Measurements from ENCODE around the gene GOLGA6L6. TPM values are rescaled to one million over a fixed set of nuclear protein-coding genes. Genes with fewer than 3 reads are reported as not detected.
"Not testable (repeated sequence)": the region's sequence is repeated elsewhere in the genome, so short reads cannot be mapped to it uniquely, and the experiment has no call there.

GOLGA6L6 gene, protein sequence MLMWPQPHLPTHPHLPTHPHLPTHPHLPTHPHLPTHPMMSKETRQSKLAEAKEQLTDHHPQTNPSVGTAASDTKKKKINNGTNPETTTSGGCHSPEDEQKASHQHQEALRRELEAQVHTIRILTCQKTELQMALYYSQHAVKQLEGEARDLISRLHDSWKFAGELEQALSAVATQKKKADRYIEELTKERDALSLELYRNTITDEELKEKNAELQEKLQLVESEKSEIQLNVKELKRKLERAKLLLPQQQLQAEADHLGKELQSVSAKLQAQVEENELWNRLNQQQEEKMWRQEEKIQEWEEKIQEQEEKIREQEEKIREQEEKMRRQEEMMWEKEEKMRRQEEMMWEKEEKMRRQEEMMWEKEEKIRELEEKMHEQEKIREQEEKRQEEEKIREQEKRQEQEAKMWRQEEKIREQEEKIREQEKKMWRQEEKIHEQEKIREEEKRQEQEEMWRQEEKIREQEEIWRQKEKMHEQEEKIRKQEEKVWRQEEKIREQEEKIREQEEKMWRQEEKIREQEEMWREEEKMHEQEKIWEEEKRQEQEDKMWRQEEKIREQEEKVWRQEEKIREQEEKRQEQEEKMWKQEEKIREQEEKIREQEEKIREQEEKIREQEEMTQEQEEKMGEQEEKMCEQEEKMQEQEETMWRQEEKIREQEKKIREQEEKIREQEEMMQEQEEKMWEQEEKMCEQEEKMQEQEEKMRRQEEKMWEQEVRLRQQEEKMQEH
- not detected for total RNA-seq
- 0 to 0.12 reads per million in 2 donors for total RNA-seq

DNA sequence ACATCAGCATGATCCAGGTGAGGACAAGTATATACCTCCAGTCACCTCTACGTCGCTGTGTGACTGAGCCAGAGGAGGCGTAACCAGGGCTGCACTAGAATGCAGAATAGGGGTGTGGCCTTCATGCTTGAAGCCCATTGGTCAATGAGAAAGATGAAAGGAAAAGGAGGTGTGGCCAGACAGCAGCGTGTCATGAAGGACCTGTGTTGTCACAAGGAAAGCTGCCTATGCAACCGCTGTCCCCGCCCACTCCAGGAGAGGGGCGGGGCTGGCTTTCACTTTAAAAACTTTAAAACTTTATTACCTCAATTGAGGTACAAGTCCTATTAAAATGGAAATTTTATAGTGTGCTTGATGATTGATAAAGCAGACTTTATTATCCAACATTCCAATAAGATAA, at the start of gene GOLGA6L6:
Gene GOLGA6L6, minus strand, starts transcription at position 101 of the 400 bp plus-strand sequence. Its CDS starts 91 bp downstream, at position 10.
- H3K4me1 Mint-ChIP-seq; H3K27ac Mint-ChIP-seq; H3K4me3 Mint-ChIP-seq; H3K9me3 ChIP-seq (ENCODE audit: control insufficient read depth, low read length, poor library complexity, severe bottlenecking); DNase-seq; ATAC-seq; H3K36me3 Mint-ChIP-seq (ENCODE audit: low read depth); H3K27me3 Mint-ChIP-seq: not testable (repeated sequence)

DNA sequence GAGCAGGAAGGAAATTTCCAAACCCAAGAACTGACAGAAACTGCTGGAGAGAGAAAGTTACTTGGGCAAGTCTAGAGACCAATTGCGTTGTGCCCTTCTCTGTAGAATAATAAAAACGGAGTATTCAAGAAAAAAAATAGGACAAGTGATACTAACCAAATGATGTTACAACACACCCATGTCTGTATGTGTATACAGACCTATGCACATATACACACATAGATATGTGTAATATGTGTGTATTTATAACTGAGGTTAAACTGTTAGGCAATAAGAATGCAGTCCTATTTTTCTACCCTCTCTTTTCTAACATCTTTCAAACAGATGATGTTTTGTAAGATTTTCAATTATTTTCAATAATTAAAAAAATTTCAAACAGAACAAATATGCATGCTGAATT, 48.5 kb upstream of the GOLGA6L6 start:
- not testable (repeated sequence) for H3K36me3 Mint-ChIP-seq (ENCODE audit: low read depth); DNase-seq; H3K4me1 Mint-ChIP-seq

DNA sequence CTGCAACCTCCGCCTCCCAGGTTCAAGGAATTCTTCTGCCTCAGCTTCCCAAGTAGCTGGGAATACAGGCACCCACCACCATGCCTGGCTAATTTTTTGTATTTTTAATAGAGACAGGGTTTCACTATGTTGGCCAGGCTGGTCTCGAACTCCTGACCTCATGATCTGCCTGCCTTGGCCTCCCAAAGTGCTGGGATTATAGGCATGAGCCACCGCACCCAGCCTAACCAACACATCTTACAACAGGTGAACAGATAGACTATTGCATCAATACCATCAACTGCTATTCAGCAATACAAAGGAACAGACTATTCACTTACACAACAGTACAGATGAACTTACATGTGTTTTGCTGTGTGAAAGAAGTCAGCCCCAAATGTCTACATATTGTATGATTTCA, 45.2 kb upstream of the GOLGA6L6 start:
- not testable (repeated sequence) for H3K27ac Mint-ChIP-seq; ATAC-seq; H3K9me3 ChIP-seq (ENCODE audit: control insufficient read depth, low read length, poor library complexity, severe bottlenecking); H3K4me1 Mint-ChIP-seq; H3K27me3 Mint-ChIP-seq; DNase-seq; H3K4me3 Mint-ChIP-seq; H3K36me3 Mint-ChIP-seq (ENCODE audit: low read depth)

More for the DNA sequence above, 48.5 kb upstream of the GOLGA6L6 start:
- H3K9me3 ChIP-seq (ENCODE audit: control insufficient read depth, low read length, poor library complexity, severe bottlenecking); H3K4me3 Mint-ChIP-seq; H3K27ac Mint-ChIP-seq; H3K27me3 Mint-ChIP-seq; ATAC-seq: not testable (repeated sequence)

DNA sequence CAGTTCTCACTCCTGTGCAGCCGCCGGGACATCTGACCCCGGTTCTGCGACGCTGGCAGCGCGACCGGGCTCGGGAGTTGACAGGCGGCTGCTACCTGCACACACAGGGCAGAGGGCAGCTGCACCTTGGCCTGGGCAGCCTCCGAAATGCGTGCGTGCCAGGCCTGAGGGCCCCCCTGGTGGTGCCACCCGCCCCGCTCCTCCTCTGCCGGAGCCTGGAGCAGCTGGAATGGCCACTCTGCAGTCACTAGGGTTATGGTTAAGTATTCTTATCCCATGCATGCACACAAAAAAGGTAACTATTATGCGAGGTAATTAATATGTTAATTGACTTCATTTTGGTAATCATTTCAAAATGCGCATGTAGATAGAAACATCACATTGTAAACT, 41.1 kb upstream of the GOLGA6L6 start:
- not testable (repeated sequence) for DNase-seq; H3K9me3 ChIP-seq (ENCODE audit: control insufficient read depth, low read length, poor library complexity, severe bottlenecking); H3K36me3 Mint-ChIP-seq (ENCODE audit: low read depth); H3K27me3 Mint-ChIP-seq; H3K27ac Mint-ChIP-seq; ATAC-seq; H3K4me1 Mint-ChIP-seq; H3K4me3 Mint-ChIP-seq

DNA sequence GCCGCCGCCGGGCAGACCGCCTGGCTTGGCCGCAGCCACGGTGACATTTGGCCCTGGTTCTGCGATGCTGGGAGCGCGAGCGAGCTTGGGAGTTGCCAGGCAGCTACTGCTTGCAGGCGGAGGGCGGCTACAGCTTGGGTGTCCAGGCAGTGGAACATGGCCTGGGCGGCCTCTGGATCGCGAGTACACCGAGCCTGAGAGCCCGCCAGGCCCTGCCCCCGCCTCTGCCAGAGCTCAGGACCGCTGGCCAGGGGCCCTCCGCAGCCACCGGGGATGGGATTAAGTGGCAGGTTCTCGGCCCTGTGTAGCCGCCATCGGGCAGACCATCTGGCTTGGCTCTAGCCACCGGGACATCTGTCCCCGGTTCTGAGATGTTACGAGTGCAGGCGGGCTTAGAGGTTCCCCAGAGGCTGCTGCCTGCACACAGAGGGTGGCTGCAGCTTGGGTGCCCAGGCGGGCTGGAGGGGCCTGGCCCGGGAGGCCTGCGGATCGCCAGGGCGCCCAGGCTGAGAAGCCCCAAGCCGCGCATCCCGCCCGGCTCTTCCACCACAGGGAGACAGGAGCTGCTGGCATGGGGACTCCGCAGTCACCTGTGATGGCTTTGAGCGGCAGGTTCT, 40.6 kb upstream of the GOLGA6L6 start:
- H3K36me3 Mint-ChIP-seq (ENCODE audit: low read depth); H3K4me1 Mint-ChIP-seq; H3K27me3 Mint-ChIP-seq; ATAC-seq; DNase-seq; H3K9me3 ChIP-seq (ENCODE audit: control insufficient read depth, low read length, poor library complexity, severe bottlenecking); H3K27ac Mint-ChIP-seq; H3K4me3 Mint-ChIP-seq: not testable (repeated sequence)

DNA sequence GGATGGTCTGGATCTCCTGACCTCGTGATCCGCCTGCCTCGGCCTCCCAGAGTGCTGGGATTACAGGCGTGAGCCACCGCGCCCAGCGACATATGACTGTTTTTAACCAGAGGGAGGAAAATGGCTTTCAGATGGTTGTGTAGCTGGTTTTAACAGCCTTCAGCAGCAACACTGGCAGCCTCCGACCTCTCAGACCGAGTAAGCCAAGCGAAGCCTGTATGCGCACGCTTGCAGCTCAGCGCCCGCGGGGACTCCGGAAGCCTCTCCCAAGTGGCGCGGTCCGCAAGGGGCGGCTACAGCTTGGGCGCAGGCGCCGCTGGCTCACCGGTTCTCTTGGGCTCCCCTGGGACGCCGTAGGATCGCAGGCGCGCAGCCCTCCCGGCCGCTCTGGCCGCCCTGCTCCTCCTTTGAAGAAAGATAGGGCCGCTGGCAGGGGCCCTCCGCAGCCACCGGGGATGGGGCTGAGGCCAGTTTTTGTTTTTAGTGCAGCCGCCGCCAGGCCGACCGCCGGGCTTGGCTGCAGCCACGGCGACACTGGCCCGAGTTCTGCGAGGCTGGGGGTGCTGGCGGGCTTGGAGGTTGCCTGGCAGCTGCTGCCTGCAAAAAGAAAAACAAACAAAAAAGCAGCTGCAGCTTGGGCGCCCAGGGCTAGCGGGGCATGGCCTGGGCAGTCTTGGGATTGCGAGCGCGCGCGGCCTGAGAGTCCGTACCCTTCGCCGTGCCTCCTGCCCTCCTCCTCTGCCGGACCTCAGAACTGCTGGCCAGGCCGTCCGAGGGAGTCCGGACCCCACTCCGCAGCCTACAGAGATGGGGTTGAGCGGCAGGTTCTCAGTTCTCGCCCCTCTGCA, 39.9 kb upstream of the GOLGA6L6 start:
- H3K9me3 ChIP-seq (ENCODE audit: control insufficient read depth, low read length, poor library complexity, severe bottlenecking); H3K27ac Mint-ChIP-seq; ATAC-seq; H3K36me3 Mint-ChIP-seq (ENCODE audit: low read depth); H3K27me3 Mint-ChIP-seq; H3K4me1 Mint-ChIP-seq; H3K4me3 Mint-ChIP-seq; DNase-seq: not testable (repeated sequence)

DNA sequence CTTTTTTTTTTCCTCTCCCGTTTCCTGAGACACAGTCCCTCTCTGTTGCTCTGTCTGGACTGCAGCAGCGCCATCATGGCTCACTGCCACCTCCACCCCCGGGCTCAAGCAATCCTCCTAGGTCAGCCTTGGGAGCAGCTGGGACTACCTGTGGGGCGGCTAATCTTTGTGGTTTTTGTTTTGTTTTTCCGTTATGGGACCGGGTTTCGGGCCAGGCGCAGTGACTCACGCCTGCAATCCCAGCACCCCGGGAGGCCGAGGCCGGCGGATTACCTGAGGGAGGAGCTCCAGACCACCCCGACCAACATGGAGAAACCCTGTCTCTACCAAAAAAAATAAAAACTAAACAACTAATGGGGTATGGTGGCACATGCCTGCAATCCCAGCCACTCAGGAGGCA, 38.1 kb upstream of the GOLGA6L6 start:
- not testable (repeated sequence) for H3K4me1 Mint-ChIP-seq; H3K36me3 Mint-ChIP-seq (ENCODE audit: low read depth); H3K27me3 Mint-ChIP-seq; DNase-seq; H3K27ac Mint-ChIP-seq; H3K4me3 Mint-ChIP-seq; H3K9me3 ChIP-seq (ENCODE audit: control insufficient read depth, low read length, poor library complexity, severe bottlenecking); ATAC-seq

DNA sequence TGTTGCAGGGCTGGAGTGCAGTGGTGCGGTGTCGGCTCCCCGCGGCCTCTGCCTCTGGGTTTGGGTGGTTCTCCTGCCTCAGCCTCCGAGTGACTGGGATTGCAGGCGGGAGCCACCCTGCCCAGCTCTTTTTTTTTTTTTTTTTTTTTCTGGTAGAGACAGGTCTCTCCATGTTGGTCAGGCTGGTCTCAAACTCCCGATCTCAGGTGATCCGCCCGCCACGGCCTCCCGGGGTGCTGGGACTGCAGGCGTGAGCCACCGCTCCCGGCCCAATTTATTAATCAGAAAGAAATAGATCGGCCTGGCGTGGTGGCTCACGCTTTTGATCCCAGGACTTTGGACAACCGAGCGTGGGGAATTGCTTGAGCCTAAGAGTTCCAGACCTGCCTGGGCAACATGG, 9.7 kb upstream of the GOLGA6L6 start:
- not testable (repeated sequence) for ATAC-seq; H3K27ac Mint-ChIP-seq; H3K27me3 Mint-ChIP-seq; H3K9me3 ChIP-seq (ENCODE audit: control insufficient read depth, low read length, poor library complexity, severe bottlenecking); DNase-seq; H3K4me1 Mint-ChIP-seq; H3K4me3 Mint-ChIP-seq; H3K36me3 Mint-ChIP-seq (ENCODE audit: low read depth)

DNA sequence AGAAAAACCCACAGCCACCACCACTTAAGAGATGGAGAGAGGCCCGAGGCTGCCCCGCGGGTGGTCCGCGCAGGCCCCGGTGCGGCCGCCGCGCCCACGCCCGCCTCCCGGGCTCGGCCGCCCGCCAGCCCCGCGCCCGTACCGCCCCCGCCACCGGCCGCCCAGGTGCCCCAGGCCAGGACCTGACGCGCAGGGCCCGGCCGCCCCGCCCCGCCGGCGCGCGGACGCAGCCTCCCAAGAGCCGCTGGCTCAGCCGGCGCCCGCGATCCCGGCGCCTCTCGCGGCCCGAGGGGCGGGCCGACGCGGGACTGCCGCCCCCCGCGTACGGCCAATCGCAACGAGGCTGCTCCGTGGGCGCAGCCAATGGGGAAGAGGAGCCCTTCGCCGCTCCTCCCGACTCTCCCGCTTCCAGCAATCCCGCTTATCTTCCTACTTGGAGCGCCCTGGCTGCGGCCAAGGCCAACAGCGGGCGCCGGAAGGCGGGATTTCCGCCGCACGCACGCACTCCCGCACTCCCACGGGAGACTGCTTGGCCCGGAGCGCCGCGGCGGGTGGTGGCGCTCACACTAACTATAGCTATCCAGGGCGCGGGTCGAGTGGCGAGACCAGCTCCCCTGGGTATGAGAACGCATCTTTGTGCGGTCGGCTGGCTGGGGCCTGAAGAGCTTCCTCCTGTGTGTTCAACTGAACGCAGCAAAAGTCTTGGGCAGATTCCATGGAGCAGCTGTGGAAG, 35.5 kb downstream of the GOLGA6L6 start:
- H3K27ac Mint-ChIP-seq; H3K4me3 Mint-ChIP-seq; H3K4me1 Mint-ChIP-seq; H3K9me3 ChIP-seq (ENCODE audit: control insufficient read depth, low read length, poor library complexity, severe bottlenecking); H3K36me3 Mint-ChIP-seq (ENCODE audit: low read depth); DNase-seq; ATAC-seq; H3K27me3 Mint-ChIP-seq: not testable (repeated sequence)

DNA sequence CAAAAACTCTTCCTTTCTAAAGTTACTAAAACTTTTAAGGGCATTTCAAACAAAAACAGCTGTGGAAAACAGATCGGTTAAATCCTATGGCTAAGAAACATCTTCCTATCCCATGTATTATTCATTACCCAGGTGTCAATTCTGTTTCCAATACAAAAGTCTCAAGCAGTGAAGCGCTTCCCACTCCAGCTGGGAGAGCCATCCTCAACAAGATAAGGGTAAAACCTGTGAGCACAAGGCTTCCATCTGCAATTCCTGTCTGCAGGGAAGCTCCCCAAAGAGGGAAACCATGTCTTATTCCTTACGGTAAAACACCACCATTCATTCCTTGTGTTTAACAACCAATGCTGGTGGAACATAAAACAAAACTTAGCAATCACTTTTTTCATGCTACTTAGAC, 38.8 kb downstream of the GOLGA6L6 start:
- ATAC-seq; H3K27me3 Mint-ChIP-seq; H3K36me3 Mint-ChIP-seq (ENCODE audit: low read depth); H3K4me3 Mint-ChIP-seq; H3K4me1 Mint-ChIP-seq; H3K9me3 ChIP-seq (ENCODE audit: control insufficient read depth, low read length, poor library complexity, severe bottlenecking); H3K27ac Mint-ChIP-seq; DNase-seq: not testable (repeated sequence)

DNA sequence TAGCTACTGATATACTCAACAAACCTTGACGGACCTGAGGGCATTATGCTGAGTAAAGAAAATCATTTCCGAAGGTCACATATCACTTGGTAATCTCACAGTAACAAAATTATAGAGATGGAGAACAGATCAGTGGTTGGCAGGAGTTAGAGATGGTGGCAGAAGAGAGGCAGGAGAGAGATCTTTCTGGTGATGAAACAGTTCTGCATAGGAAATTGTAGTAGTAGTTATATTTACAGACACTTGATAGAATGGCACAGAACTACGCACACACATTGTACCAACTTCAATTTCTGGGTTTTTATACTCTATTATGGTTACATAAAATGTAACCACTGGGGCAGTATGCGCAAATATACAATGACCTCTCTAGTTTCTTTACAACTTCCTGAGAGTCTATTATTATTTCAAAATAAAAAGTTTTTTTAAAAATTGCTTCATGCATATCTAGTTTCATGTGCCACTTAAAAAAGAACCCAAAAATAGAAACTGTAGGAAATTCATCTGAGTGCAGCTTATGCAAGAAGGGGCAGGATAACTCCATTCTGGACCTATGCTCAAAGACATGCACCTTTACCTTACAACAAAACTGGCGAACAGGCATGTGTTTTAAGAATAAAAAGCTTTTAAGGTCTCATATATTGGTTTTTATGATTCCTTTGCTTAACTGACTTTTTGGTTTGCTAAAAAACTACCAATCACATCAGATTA, 39.9 kb downstream of the GOLGA6L6 start:
- not testable (repeated sequence) for H3K4me3 Mint-ChIP-seq; H3K9me3 ChIP-seq (ENCODE audit: control insufficient read depth, low read length, poor library complexity, severe bottlenecking); DNase-seq; ATAC-seq; H3K4me1 Mint-ChIP-seq; H3K27ac Mint-ChIP-seq; H3K36me3 Mint-ChIP-seq (ENCODE audit: low read depth); H3K27me3 Mint-ChIP-seq

DNA sequence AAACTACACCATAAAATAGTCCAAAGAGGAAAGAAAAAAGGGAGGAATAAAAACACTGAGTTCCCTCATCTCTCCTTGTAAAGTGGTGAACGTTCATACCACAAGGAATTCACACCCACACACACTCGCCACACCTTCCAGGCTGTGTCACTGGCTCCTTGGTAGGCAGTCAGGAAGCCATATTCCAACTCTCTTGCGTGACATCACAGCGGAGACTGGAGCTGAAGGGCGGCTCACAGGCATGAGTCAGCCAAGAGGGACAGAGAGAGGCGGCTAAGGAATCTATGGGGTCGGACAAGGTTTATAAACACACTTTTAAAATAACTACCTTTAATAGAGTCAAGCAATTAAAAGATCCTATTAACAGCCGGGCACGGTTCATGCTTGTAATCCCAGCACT, 43.8 kb downstream of the GOLGA6L6 start:
- not testable (repeated sequence) for H3K27me3 Mint-ChIP-seq; DNase-seq; H3K9me3 ChIP-seq (ENCODE audit: control insufficient read depth, low read length, poor library complexity, severe bottlenecking); ATAC-seq; H3K27ac Mint-ChIP-seq; H3K4me3 Mint-ChIP-seq; H3K4me1 Mint-ChIP-seq; H3K36me3 Mint-ChIP-seq (ENCODE audit: low read depth)
